Loucy (cell line): ENCODE results near the gene DOCK9.

Experiments
- H2AFZ ChIP-seq: fragments of 200-600 bp; sonication (generic); 2 replicates; pipeline ENCODE4 v1.6.0; 2016; ENCODE audit warnings: antibody characterized with exemption, mild to moderate bottlenecking, low read length, moderate library complexity
- H3F3A ChIP-seq: fragments of 200-600 bp; 2 replicates; pipeline ENCODE4 v1.6.0; 2016; ENCODE audit warnings: antibody characterized with exemption, low read depth, mild to moderate bottlenecking
- H3K27me3 ChIP-seq: fragments of 200-600 bp; sonication (generic); 2 replicates; pipeline ENCODE4 v1.6.1; 2014; ENCODE audit warnings: low read length, mild to moderate bottlenecking; ENCODE audit not compliant: insufficient read depth, poor library complexity, severe bottlenecking
- H3K36me3 ChIP-seq: fragments of 200-600 bp; sonication (generic); 2 replicates; pipeline ENCODE4 v1.6.1; 2016; ENCODE audit warnings: low read length; ENCODE audit not compliant: insufficient read depth
- H3K4me1 ChIP-seq: fragments of 200-600 bp; sonication (generic); 2 replicates; pipeline ENCODE4 v1.5.1; 2014; ENCODE audit warnings: low read length, mild to moderate bottlenecking; ENCODE audit not compliant: insufficient read depth, poor library complexity, severe bottlenecking
- H3K4me2 ChIP-seq: fragments of 200-600 bp; sonication (generic); 2 replicates; pipeline ENCODE4 v1.6.0; 2014; ENCODE audit warnings: antibody characterized with exemption, low read length, low read depth, mild to moderate bottlenecking; ENCODE audit not compliant: poor library complexity, severe bottlenecking
- H3K4me3 ChIP-seq: fragments of 200-600 bp; sonication (generic); 2 replicates; pipeline ENCODE4 v1.5.1; 2014; ENCODE audit warnings: low read length, mild to moderate bottlenecking, mixed read lengths; ENCODE audit not compliant: poor library complexity, severe bottlenecking
- H3K79me2 ChIP-seq: fragments of 200-600 bp; sonication (generic); 2 replicates; pipeline ENCODE4 v1.6.1; 2014; ENCODE audit warnings: low read length; ENCODE audit not compliant: insufficient read depth
- H3K9ac ChIP-seq: fragments of 200-600 bp; sonication (generic); 2 replicates; pipeline ENCODE4 v1.6.0; 2014; ENCODE audit warnings: mild to moderate bottlenecking, low read depth, low read length, moderate library complexity; ENCODE audit not compliant: poor library complexity, severe bottlenecking
- H3K9me2 ChIP-seq: fragments of 200-600 bp; sonication (generic); replicated peaks from 2 replicates; pipeline ENCODE4 v1.6.1; 2016; ENCODE audit warnings: low read depth, low read length, mixed read lengths
- H3K9me3 ChIP-seq: fragments of 200-600 bp; sonication (generic); 2 replicates; pipeline ENCODE4 v1.6.1; 2014; ENCODE audit warnings: mild to moderate bottlenecking, antibody characterized with exemption, low read length, low read depth; ENCODE audit not compliant: insufficient read depth
- H4K20me1 ChIP-seq: fragments of 200-600 bp; sonication (generic); 2 replicates; pipeline ENCODE4 v1.6.0; 2014; ENCODE audit warnings: antibody characterized with exemption, low read length, mild to moderate bottlenecking; ENCODE audit not compliant: insufficient read depth, poor library complexity, severe bottlenecking
- CTCF ChIP-seq: fragments of 200-600 bp; sonication (generic); conservative IDR thresholded peaks from 2 replicates; pipeline ENCODE4 v1.5.1; 2014; ENCODE audit warnings: mild to moderate bottlenecking, antibody characterized with exemption, low read length
- EZH2phosphoT487 ChIP-seq: fragments of 200-600 bp; IDR thresholded peaks from 2 replicates; pipeline ENCODE4 v1.6.1; 2018; ENCODE audit warnings: antibody characterized with exemption, mild to moderate bottlenecking, moderate library complexity, borderline replicate concordance

The DOCK9 gene

GRCh38 chr13:98769736-98770135, 208.1 kb downstream of the DOCK9 start:
- H2AFZ ChIP-seq, result no peak overlapping the region
- H3K79me2 ChIP-seq, result no peaks in the 10 kb centered on the region
- no peak overlapping the region for H3K4me2 ChIP-seq
- H3F3A ChIP-seq, result no peaks in the 10 kb centered on the region
- H3K27me3 ChIP-seq, result peaks cover 7% of the 10 kb centered on the region
- no peaks in the 10 kb centered on the region for H4K20me1 ChIP-seq
- H3K4me3 ChIP-seq, result no peak overlapping the region
- H3K9ac ChIP-seq, result no peak overlapping the region
- H3K9me3 ChIP-seq, result no peaks in the 10 kb centered on the region
- no peaks in the 10 kb centered on the region for H3K9me2 ChIP-seq
- no peaks in the 10 kb centered on the region for H3K36me3 ChIP-seq
- no peaks in the 10 kb centered on the region for H3K4me1 ChIP-seq
- no peak for TF ChIP-seq EZH2phosphoT487
- no peak for TF ChIP-seq CTCF

GRCh38 chr13:98768522-98768921, 209.3 kb downstream of the DOCK9 start:
- TF ChIP-seq EZH2phosphoT487 (no peak), CTCF (no peak)
- no peak overlapping the region for H2AFZ ChIP-seq
- no peaks in the 10 kb centered on the region for H3K36me3 ChIP-seq
- H4K20me1 ChIP-seq, result no peaks in the 10 kb centered on the region
- H3K4me1 ChIP-seq, result no peaks in the 10 kb centered on the region
- H3K27me3 ChIP-seq, result peaks cover 7% of the 10 kb centered on the region
- no peaks in the 10 kb centered on the region for H3K79me2 ChIP-seq
- H3F3A ChIP-seq, result no peaks in the 10 kb centered on the region
- H3K9me3 ChIP-seq, result no peaks in the 10 kb centered on the region
- H3K4me3 ChIP-seq, result no peak overlapping the region
- no peak overlapping the region for H3K4me2 ChIP-seq
- no peaks in the 10 kb centered on the region for H3K9me2 ChIP-seq
- H3K9ac ChIP-seq, result no peak overlapping the region

DNA sequence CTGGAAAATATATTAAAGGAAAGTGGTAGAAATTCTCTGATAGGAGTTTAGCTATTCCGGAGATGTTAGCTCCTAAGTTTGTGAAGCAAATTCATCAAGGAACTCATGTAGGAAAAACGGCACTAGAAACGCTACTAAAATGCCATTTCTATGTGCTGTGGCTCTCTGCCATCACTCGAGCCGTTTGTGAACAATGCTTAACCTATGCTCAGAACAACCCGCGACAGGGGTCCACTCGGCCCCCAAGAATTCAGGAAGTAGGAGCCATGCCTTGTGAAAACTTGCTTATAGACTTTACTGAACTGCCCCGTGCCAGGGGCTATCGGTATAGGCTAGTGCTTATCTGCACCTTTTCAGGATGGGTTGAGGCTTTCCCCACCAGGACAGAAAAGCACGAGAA, 211.2 kb downstream of the DOCK9 start:
- Histone ChIP-seq H3K79me2 (no peaks in the 10 kb centered on the region), H4K20me1 (no peaks in the 10 kb centered on the region), H3F3A (no peaks in the 10 kb centered on the region), H3K27me3 (peaks cover 7% of the 10 kb centered on the region), H3K9ac (no peak overlapping the region), H3K9me2 (no peaks in the 10 kb centered on the region), H3K36me3 (no peaks in the 10 kb centered on the region), H3K9me3 (no peaks in the 10 kb centered on the region), H2AFZ (no peak overlapping the region), H3K4me1 (no peaks in the 10 kb centered on the region), H3K4me3 (no peak overlapping the region), H3K4me2 (no peak overlapping the region)
- TF ChIP-seq CTCF, result no peak
- TF ChIP-seq EZH2phosphoT487, result no peak
